ENCODE measurements around the gene WNK3. TPM values are rescaled to one million over a fixed set of nuclear protein-coding genes. Genes with fewer than 3 reads are reported as not detected.

WNK3 gene
- total RNA-seq, 1 donor from 2014 or later, result 3.3 TPM

DNA sequence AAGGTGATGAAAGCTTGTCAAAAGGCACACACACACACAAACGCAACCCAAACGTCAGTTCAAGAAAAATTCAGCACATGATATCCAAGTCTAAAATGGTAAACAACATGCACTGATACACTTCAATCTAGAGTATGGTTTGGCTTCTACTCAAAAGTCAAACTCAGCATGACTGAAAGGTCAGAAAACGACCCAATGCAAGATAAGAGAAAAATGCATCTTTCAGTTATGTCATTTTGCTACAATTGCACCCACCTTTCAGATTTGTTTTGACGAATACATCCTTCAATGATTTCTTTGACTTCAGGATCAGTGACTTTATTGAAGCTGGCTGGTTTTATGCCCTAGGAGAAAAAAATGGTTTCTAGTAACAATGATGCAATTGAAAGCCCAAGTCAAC is 56.3 kb downstream of the WNK3 start:
- Histone ChIP-seq H3K4me3 (no peak overlapping the region), H3K4me1 (no peaks in the 10 kb centered on the region), H3K36me3 (no peaks in the 10 kb centered on the region), H3K9me3 (no peaks in the 10 kb centered on the region), H3K27me3 (no peaks in the 10 kb centered on the region), H3K27ac (no peak overlapping the region)
- intact Hi-C loops (cut with DNase I), result no loop called here
- DNase-seq (ENCODE audit: low spot score in 2 of 2), result no peak
- TF ChIP-seq, protein P1, sequence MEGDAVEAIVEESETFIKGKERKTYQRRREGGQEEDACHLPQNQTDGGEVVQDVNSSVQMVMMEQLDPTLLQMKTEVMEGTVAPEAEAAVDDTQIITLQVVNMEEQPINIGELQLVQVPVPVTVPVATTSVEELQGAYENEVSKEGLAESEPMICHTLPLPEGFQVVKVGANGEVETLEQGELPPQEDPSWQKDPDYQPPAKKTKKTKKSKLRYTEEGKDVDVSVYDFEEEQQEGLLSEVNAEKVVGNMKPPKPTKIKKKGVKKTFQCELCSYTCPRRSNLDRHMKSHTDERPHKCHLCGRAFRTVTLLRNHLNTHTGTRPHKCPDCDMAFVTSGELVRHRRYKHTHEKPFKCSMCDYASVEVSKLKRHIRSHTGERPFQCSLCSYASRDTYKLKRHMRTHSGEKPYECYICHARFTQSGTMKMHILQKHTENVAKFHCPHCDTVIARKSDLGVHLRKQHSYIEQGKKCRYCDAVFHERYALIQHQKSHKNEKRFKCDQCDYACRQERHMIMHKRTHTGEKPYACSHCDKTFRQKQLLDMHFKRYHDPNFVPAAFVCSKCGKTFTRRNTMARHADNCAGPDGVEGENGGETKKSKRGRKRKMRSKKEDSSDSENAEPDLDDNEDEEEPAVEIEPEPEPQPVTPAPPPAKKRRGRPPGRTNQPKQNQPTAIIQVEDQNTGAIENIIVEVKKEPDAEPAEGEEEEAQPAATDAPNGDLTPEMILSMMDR (IDR thresholded peaks at IDR 0.05), result no peak

- no peaks in the 10 kb centered on the region for H3K36me3 ChIP-seq
- H3K9me3 ChIP-seq, result no peaks in the 10 kb centered on the region
- DNase-seq (ENCODE audit: low spot score in 2 of 2), result no peak
- H3K27me3 ChIP-seq, result no peaks in the 10 kb centered on the region
- H3K4me3 ChIP-seq, result no peak overlapping the region
- no peaks in the 10 kb centered on the region for H3K4me1 ChIP-seq
- intact Hi-C loops (cut with DNase I), result no loop called here
- H3K27ac ChIP-seq, result no peak overlapping the region
- TF ChIP-seq, protein P1 (IDR thresholded peaks at IDR 0.05), result no peak
Measured at GRCh38 chrX:54294306-54294705, 63.5 kb downstream of the WNK3 start.

GRCh38 chrX:54292755-54293154 is 65.1 kb downstream of the WNK3 start:
- DNase-seq (ENCODE audit: low spot score in 2 of 2), result no peak

DNA sequence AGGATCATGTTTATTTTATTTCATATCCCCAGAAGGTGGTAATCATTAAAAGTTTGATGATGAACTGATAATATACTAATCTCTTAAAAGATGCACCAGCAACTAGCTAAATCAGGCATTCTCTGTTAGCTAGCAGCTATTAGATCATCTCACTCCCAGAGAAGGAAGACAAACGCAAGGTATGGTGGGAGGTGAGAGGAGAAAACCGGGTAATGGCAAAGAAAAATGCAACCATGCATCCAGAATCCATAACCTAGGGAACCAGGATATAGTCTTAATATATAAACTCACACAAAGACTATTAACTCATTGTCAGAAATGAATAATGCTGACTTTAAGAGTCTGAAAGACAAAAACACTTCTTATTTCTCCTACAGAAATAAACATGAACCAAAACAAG is 66.1 kb downstream of the WNK3 start:
- TF ChIP-seq, protein P1 (IDR thresholded peaks at IDR 0.05), result no peak
- Histone ChIP-seq H3K27ac (no peak overlapping the region), H3K27me3 (no peaks in the 10 kb centered on the region), H3K36me3 (no peaks in the 10 kb centered on the region), H3K9me3 (no peaks in the 10 kb centered on the region), H3K4me3 (no peak overlapping the region), H3K4me1 (no peaks in the 10 kb centered on the region)
- no peak for DNase-seq (ENCODE audit: low spot score in 2 of 2)
- intact Hi-C loops (cut with DNase I), result no loop called here

More at GRCh38 chrX:54292755-54293154, 65.1 kb downstream of the WNK3 start:
- Histone ChIP-seq H3K27me3 (no peaks in the 10 kb centered on the region), H3K4me3 (no peak overlapping the region), H3K36me3 (no peaks in the 10 kb centered on the region), H3K9me3 (no peaks in the 10 kb centered on the region), H3K4me1 (no peaks in the 10 kb centered on the region), H3K27ac (no peak overlapping the region)
- TF ChIP-seq, protein P1 (IDR thresholded peaks at IDR 0.05), result no peak
- intact Hi-C loops (cut with DNase I), result no loop called here

- Histone ChIP-seq H3K4me3 (no peak overlapping the region), H3K9me3 (no peaks in the 10 kb centered on the region), H3K4me1 (no peaks in the 10 kb centered on the region), H3K27ac (no peak overlapping the region), H3K27me3 (no peaks in the 10 kb centered on the region), H3K36me3 (no peaks in the 10 kb centered on the region)
- intact Hi-C loops (cut with DNase I), result no loop called here
- TF ChIP-seq, protein P1 (IDR thresholded peaks at IDR 0.05), result no peak
- DNase-seq (ENCODE audit: low spot score in 2 of 2), result no peak
Measured at GRCh38 chrX:54288968-54289367, 68.9 kb downstream of the WNK3 start.

GRCh38 chrX:54288277-54288676 is 69.6 kb downstream of the WNK3 start:
- no peaks in the 10 kb centered on the region for H3K27me3 ChIP-seq
- intact Hi-C loops (cut with DNase I), result no loop called here
- TF ChIP-seq, protein P1 (IDR thresholded peaks at IDR 0.05), result no peak
- no peaks in the 10 kb centered on the region for H3K36me3 ChIP-seq
- no peak overlapping the region for H3K4me3 ChIP-seq
- H3K27ac ChIP-seq, result no peak overlapping the region
- DNase-seq (ENCODE audit: low spot score in 2 of 2), result no peak
- H3K4me1 ChIP-seq, result no peaks in the 10 kb centered on the region
- H3K9me3 ChIP-seq, result no peaks in the 10 kb centered on the region
